OCI-M2 (cell line): Measurements from ENCODE around the gene TTLL13.

Experiments
- DNase-seq: peaks from one replicate; lab custom pipeline; 2025; ENCODE audit not compliant: unreplicated experiment; lab: John Stamatoyannopoulos, UW

TTLL13 gene

DNA sequence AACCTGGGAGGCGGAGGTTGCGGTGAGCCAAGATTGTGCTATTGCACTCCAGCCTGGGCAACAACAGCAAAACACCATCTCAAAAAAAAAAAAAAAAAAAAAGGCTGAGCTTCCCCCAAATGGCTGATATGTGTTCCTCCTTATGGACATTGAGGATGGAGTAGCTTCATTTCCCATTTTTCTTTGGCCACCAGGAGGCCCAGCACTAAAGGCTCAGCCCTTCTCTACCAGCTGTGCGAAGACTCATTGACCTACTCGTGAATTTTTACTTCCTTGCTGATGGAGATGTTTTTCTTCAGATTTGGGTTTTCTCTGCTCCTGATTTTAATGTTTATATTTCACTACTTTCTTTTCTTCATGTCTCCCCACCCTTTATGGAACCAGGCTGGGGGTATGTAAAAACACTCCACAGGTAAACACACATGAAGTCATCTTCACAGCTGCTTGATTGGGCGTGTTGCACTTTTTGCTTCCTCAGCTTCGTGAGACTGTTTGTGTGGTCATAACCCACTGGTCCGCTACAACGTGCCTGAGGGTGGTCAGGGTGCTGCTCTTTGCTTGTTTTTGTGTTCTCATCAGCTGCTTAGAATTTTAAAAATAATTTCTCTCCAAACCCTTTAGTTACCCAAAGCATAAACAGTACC is 34.7 kb upstream of the TTLL13 start:
- DNase-seq: no peak

GRCh38 chr15:90217671-90218394 is 31.5 kb upstream of the TTLL13 start:
- DNase-seq: no peak

DNA sequence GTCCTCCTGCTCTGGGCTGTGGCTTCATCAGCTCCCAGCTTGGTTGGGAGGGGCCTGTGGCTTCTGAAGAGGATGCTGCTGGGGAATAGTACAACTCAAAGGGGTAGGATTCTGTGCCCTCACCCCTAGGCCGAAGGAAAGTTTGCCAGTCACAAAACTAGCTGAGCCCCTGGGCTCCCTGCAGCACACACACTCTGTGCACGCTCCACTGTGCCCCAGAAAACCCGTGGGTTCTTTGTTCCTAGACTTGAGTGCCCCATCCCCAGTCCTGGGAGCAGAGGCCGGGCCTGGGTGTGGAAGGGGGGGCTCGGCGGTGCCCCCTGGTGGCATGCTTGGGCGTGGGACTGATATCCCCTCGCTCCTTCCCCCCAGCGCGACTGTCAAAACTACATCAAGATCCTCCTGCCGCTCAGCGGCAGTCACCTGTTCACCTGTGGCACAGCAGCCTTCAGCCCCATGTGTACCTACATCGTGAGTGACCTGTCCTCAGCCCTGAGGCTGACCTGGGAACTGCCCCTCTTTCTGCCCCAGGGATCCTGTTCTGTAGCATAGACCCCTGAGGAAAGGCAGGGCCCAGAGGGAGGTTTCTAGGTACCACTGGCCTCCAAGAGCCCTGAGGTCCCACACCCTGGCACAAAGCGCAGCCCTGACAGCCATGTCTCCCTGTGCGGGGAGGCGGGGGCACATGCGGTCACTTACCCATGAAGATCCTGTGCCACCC is 29.8 kb upstream of the TTLL13 start:
- no peak for DNase-seq

DNA sequence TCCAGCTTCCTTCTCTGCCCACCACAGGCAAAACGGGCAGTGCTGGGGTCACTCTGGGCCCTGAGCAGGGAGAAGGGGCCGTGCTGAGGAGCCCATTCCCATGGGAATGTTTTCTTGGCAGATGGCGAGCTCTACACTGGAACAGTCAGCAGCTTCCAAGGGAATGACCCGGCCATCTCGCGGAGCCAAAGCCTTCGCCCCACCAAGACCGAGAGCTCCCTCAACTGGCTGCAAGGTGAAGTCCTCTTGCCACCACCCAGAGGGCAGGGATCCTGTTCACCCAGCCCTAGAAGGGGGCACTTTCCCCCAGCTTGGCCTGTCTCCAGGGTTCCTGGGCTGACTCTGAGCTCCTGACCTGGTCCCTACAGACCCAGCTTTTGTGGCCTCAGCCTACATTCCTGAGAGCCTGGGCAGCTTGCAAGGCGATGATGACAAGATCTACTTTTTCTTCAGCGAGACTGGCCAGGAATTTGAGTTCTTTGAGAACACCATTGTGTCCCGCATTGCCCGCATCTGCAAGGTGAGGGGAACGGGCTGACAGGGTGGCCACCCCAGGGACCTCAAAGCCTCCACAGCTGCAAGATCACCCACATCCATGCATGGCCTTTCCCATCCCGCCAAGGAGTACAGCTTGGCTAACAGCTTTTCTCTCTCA is 28.0 kb upstream of the TTLL13 start:
- no peak for DNase-seq

- no peak for DNase-seq
These were observed 26.8 kb upstream of the TTLL13 start for GRCh38 chr15:90222547-90222946.

DNA sequence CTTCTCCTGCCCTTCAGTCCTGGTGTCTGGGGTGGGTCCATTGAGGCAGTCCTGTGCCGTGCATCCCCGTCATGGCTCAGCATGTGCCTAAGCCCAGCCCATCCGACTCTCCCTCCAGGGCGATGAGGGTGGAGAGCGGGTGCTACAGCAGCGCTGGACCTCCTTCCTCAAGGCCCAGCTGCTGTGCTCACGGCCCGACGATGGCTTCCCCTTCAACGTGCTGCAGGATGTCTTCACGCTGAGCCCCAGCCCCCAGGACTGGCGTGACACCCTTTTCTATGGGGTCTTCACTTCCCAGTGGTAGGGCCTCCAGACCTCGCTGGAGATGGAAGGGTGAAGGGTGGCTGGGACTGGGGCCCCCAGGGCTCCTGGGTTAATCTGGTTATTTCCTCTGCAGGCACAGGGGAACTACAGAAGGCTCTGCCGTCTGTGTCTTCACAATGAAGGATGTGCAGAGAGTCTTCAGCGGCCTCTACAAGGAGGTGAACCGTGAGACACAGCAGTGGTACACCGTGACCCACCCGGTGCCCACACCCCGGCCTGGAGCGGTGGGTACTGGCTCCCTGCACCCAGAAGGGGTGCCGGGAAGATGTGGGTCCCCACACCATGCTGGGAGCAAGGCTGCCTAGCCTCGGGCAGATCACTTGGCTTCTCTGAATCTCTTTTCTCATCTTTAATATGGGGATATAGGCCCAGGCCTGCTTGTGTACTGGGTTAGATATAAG is 25.8 kb upstream of the TTLL13 start:
- DNase-seq: no peak

- no peak for DNase-seq
These were observed 24.3 kb upstream of the TTLL13 start for GRCh38 chr15:90225047-90225446.

- DNase-seq: no peak
These were observed 23.7 kb upstream of the TTLL13 start for GRCh38 chr15:90225504-90226234.

DNA sequence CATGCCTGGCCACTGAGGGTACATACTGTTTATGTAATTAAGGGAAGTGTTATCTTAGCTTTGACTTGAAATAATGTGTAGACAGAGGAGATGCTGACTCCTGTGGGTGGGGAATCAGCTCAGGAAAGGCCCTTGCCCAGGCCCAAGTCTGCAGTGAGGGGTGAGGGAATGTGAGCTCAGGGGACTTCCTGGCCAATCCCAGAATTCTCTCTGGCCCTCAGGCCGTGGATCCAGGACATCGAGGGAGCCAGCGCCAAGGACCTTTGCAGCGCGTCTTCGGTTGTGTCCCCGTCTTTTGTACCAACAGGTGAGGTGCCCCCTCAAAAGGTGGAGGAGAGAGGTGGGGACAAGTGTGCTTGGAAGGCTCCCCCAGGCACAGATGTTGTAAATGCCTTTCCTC is 22.0 kb upstream of the TTLL13 start:
- no peak for DNase-seq

DNA sequence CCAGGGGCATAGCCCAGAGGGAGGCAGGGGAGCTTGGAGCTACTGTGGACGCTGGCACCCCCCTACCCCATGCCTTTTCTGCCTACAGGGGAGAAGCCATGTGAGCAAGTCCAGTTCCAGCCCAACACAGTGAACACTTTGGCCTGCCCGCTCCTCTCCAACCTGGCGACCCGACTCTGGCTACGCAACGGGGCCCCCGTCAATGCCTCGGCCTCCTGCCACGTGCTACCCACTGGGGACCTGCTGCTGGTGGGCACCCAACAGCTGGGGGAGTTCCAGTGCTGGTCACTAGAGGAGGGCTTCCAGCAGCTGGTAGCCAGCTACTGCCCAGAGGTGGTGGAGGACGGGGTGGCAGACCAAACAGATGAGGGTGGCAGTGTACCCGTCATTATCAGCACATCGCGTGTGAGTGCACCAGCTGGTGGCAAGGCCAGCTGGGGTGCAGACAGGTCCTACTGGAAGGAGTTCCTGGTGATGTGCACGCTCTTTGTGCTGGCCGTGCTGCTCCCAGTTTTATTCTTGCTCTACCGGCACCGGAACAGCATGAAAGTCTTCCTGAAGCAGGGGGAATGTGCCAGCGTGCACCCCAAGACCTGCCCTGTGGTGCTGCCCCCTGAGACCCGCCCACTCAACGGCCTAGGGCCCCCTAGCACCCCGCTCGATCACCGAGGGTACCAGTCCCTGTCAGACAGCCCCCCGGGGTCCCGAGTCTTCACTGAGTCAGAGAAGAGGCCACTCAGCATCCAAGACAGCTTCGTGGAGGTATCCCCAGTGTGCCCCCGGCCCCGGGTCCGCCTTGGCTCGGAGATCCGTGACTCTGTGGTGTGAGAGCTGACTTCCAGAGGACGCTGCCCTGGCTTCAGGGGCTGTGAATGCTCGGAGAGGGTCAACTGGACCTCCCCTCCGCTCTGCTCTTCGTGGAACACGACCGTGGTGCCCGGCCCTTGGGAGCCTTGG is 21.3 kb upstream of the TTLL13 start:
- no peak for DNase-seq

DNA sequence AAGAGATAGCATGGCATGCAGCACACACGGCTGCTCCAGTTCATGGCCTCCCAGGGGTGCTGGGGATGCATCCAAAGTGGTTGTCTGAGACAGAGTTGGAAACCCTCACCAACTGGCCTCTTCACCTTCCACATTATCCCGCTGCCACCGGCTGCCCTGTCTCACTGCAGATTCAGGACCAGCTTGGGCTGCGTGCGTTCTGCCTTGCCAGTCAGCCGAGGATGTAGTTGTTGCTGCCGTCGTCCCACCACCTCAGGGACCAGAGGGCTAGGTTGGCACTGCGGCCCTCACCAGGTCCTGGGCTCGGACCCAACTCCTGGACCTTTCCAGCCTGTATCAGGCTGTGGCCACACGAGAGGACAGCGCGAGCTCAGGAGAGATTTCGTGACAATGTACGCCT is 20.4 kb upstream of the TTLL13 start:
- no peak for DNase-seq

DNA sequence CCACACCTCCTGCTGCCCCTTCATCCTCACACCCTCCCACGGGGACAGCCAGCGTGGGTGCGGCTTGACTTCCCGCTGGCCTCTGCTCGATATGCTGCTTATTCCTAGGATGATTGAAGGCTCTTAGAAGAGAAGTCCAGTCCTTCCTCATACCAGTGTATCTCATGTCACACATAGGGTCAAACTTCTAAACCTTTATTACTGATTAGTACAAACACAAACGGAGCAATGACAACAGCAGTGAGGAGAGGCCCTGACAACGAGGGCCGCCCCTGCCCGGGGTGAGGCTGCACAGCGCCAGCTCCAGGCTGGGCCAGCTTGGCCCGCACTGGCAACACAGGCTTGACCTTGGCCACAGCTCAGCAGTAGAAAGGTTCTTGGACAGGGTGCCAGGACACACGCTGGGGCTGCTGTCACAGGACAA is 19.3 kb upstream of the TTLL13 start:
- no peak for DNase-seq

GRCh38 chr15:90230610-90231009 is 18.7 kb upstream of the TTLL13 start:
- DNase-seq: no peak

DNA sequence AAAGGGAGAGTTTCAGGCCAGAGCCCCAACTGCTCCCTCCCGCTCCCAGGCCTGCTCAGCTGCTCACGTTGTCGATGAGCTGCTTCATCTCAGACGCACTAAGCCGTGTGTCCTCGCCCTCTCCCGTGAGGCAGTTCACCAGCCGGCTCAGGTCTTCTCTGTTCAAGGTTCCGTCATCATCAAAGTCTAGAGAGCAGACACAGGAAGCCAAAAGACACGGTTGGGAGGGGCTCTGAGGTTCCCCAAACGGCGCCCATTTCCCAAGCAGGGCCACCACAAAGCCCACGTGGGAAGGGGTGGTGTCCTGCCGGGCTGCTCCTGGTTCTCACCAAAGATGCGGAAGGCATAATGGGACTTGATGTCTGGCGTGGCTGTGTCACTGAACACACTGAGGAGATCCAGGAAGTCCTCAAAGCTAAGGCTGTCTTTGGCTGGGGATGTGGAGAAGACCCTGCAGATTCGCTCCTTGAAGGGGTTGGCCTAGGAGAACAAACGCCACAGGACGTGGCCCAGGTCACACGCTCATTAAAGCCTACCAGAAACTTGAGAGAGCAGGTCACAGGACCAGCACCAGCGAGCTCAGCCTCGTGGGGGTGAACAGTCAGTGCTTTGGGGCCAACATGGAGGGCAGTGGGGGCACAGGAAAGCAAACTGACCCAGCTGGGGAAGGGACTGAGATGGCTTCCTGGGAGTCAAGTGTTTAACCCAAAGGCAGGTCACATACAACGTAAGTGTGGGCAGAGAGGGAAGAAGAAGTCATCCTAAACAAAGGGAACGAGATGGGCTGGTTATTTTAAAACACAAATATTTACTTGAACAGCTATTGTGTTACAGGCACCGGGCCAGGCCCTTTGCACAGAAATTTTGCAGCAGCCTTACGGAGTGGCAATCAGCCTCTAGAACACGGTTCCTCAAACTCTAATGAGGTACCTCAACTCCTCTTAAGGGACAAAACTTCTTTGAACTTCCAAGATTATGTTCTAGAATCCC is 18.0 kb upstream of the TTLL13 start:
- DNase-seq: no peak

- DNase-seq: no peak
These were observed 17.2 kb upstream of the TTLL13 start for GRCh38 chr15:90232196-90232595.

- no peak for DNase-seq
These were observed 16.4 kb upstream of the TTLL13 start for GRCh38 chr15:90232941-90233386.

DNA sequence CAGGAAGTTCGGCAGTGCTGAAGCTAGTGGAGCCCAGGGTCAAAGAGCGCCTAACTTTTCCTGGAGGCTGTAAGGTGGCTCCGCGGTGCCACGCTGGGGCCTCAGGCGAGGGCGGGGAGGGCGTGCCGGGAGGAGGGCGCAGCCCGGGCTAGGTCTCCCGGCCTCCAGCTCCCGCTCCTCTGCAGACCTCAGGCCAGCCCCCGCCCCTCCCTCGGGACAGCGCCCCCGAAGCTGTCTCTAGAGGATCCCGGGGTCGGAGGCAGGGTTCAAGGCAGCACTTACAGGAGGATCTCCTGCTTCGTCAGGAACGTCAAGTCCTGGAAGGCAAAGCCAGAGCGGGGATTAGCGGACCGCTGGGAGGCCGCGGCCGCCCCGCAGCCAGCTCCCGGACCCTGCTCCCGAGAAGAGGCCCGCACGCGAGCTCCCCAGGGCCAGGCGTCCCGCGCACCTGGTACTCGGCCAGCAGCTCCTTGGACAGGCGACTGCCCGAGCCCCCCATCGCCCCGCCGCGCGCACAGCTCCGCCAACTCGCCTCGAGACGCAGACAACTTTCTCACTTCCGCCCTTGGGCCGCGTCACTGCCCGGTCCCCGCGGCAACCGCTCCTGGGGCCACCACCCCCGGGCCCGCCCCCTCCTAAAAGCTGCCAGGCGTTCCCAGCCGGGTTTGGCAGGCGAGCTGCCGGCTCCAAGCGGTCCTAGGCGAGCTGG is 15.8 kb upstream of the TTLL13 start, which contains the start of gene CIB1:
CIB1 (minus strand) TSS at position 555 of the 709 bp plus-strand sequence; CDS start at position 499, 56 bp downstream.
- peak; percentile 39 for DNase-seq
